ENCODE measurements around the gene CST8. TPM values are rescaled to one million over a fixed set of nuclear protein-coding genes. Genes with fewer than 3 reads are reported as not detected.

The CST8 gene
- polyA plus RNA-seq, 1 of the 3 experiments (the other 2 are of a cell fraction) = not detected

DNA sequence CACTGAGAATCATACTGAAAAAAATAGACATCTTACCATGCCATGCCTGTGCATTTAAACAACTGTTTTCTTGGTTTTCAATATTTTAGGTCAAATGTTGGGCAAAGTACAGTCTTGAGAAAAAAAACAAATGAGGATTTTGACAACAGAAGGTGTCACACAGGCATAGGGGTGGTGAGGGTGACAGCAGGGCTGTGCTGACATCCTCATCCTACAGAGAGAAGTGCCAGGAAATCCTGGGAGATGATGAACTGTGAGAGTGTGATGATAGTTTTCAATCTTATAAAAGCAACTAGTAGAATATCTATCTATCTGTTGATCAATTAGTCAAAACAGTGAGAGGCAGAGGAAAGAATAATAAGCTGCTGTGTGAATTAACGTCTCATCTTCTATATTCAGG is 23.9 kb downstream of the CST8 start:
- WGBS (ENCODE audit: low lambda C conversion rate) = 8% methylated on average over 1 of the region's 1 CpG
- CTCF ChIA-PET = no interaction called here
- H3K9me3 ChIP-seq = no peaks in the 10 kb centered on the region
- no peak overlapping the region for H3K4me3 ChIP-seq (ENCODE audit: low read depth in 2 of 2, low read length in 1 of 2)
- H3K4me1 ChIP-seq (ENCODE audit: control insufficient read depth in 1 of 2, insufficient read depth in 2 of 2, low read depth in 1 of 2, low read length in 1 of 2) = no peaks in the 10 kb centered on the region
- H3K9me2 ChIP-seq = no peaks in the 10 kb centered on the region
- H3K9ac ChIP-seq = no peak overlapping the region
- TF ChIP-seq IRF3 (IDR thresholded peaks at IDR 0.05; ENCODE audit: low read depth, low read length) (no peak), TCF12 (IDR thresholded peaks at IDR 0.05) (no peak), MAX (IDR thresholded peaks at IDR 0.05; ENCODE audit: low read depth) (no peak), FOSL2 (IDR thresholded peaks at IDR 0.05; ENCODE audit: borderline replicate concordance, low read depth) (no peak), SMC3 (IDR thresholded peaks at IDR 0.05; ENCODE audit: low read depth, low read length) (no peak), REST (IDR thresholded peaks at IDR 0.05; ENCODE audit: low read depth, low read length) (no peak), EZH2phosphoT487 (IDR thresholded peaks at IDR 0.05; ENCODE audit: borderline replicate concordance, low read depth) (no peak), NFIC (IDR thresholded peaks at IDR 0.05; ENCODE audit: borderline replicate concordance) (no peak), RCOR1 (IDR thresholded peaks at IDR 0.05; ENCODE audit: low read length) (no peak), YY1 (IDR thresholded peaks at IDR 0.05; ENCODE audit: low read depth) (no peak), TEAD4 (IDR thresholded peaks at IDR 0.05; ENCODE audit: borderline replicate concordance, insufficient read depth) (no peak), GATA2 (CRISPR knock-in tag; IDR thresholded peaks at IDR 0.05) (no peak), RXRA (IDR thresholded peaks at IDR 0.05; ENCODE audit: borderline replicate concordance, low read depth) (no peak), GABPA (IDR thresholded peaks at IDR 0.05; ENCODE audit: low read depth) (no peak), MXI1 (IDR thresholded peaks at IDR 0.05; ENCODE audit: low read depth, low read length) (no peak), MEF2A (IDR thresholded peaks at IDR 0.05; ENCODE audit: borderline replicate concordance, low read depth) (no peak), TAF1 (IDR thresholded peaks at IDR 0.05; ENCODE audit: borderline replicate concordance, low read depth, low read length) (no peak)
- TF ChIP-seq, protein P1, sequence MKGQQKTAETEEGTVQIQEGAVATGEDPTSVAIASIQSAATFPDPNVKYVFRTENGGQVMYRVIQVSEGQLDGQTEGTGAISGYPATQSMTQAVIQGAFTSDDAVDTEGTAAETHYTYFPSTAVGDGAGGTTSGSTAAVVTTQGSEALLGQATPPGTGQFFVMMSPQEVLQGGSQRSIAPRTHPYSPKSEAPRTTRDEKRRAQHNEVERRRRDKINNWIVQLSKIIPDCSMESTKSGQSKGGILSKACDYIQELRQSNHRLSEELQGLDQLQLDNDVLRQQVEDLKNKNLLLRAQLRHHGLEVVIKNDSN (IDR thresholded peaks at IDR 0.05; ENCODE audit: borderline replicate concordance, low read depth) = no peak
- TF ChIP-seq, protein P2, sequence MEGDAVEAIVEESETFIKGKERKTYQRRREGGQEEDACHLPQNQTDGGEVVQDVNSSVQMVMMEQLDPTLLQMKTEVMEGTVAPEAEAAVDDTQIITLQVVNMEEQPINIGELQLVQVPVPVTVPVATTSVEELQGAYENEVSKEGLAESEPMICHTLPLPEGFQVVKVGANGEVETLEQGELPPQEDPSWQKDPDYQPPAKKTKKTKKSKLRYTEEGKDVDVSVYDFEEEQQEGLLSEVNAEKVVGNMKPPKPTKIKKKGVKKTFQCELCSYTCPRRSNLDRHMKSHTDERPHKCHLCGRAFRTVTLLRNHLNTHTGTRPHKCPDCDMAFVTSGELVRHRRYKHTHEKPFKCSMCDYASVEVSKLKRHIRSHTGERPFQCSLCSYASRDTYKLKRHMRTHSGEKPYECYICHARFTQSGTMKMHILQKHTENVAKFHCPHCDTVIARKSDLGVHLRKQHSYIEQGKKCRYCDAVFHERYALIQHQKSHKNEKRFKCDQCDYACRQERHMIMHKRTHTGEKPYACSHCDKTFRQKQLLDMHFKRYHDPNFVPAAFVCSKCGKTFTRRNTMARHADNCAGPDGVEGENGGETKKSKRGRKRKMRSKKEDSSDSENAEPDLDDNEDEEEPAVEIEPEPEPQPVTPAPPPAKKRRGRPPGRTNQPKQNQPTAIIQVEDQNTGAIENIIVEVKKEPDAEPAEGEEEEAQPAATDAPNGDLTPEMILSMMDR (IDR thresholded peaks at IDR 0.05) = no peak
- DNase-seq = no peak
- H2AFZ ChIP-seq (ENCODE audit: low read depth) = no peak overlapping the region
- no peaks in the 10 kb centered on the region for H3F3A ChIP-seq (replicated peaks; ENCODE audit: insufficient read depth)
- H4K20me1 ChIP-seq (ENCODE audit: insufficient read depth) = no peaks in the 10 kb centered on the region
- H3K36me3 ChIP-seq (replicated peaks in 1 of 2; ENCODE audit: control insufficient read depth in 1 of 2, insufficient read depth in 2 of 2, low read length in 1 of 2) = no peaks in the 10 kb centered on the region
- no peak overlapping the region for H3K4me2 ChIP-seq
- no peaks in the 10 kb centered on the region; the same call in 1 of the 2 replicates for H3K27me3 ChIP-seq (ENCODE audit: insufficient read depth)
- POLR2A ChIA-PET = no interaction called here
- no peak overlapping the region for H3K27ac ChIP-seq (ENCODE audit: low read depth in 2 of 2, low read length in 1 of 2)
- H3K79me2 ChIP-seq (ENCODE audit: insufficient read depth) = no peaks in the 10 kb centered on the region

Measured in SK-N-SH (cell line).